ENCODE results near the gene MTCH2.
"Not testable (repeated sequence)": the region's sequence is repeated elsewhere in the genome, so short reads cannot be mapped to it uniquely, and the experiment has no call there.

MTCH2 gene

GRCh38 chr11:47636331-47636730 is 6.0 kb downstream of the MTCH2 start:
- not testable (repeated sequence) for DNase-seq (ENCODE audit: low read depth)

DNA sequence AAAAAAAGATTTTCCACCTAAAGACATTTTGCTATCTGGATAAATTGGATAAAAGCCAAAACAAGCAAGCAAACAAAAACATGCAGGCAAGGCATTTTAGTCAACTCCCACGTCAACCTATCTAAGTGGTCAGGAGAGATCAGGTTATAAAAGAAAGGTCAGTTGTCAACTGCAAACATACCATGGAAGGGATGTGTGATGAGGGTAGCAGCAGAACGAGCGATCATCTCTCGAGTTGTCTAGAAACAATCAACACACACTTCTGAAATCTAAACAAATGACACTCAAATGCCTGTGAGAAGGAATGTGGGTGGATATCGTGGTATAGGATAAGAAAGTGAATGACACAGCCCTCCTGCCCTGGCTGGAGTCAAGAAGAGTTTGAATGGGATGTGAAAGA is 10.9 kb downstream of the MTCH2 start:
- DNase-seq (ENCODE audit: low read depth): no peak

DNA sequence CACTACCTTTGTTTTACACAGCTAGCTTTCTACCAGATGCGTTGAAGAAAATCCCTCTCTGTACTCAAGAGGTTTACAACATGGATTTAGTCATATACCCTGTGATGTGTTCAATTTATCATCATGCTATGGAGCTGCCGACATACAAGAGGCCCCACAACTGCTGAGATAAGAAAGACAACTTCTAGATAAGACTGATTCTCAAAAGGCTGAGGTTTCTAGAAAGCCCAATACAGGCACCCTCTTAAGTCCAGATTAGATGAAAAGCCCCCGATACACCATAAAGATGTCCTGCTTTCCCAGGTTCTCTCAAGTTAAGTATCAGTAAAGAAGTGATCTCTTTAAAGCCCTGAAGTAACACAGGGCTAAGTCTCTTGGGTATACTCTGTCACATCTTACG is 14.3 kb downstream of the MTCH2 start:
- DNase-seq (ENCODE audit: low read depth): no peak

DNA sequence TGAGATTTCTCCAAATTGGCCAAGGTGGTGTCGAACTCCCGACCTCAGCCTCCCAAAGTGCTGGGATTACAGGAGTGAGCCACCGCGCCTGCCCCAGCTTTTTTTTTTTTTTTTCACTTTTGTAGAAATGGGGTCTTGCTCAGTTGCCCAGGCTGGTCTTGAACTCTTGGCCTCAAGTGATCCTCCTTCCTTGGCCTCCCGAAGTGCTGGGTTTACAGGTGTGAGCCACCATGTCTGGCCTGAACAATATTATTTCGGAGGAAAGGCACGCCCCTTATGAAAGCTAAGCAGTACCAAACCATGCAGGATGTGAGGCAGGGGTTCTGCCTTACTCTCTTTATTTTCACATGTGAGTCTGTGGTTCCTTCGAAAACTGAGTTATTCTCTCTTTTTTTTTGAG is 16.1 kb downstream of the MTCH2 start:
- DNase-seq (ENCODE audit: low read depth): no peak

- DNase-seq (ENCODE audit: low read depth): no peak
Measured at GRCh38 chr11:47620836-47621378, 21.5 kb downstream of the MTCH2 start.

- DNase-seq (ENCODE audit: low read depth): no peak
Measured at GRCh38 chr11:47617417-47617809, 24.9 kb downstream of the MTCH2 start.

GRCh38 chr11:47616726-47617416 is 25.5 kb downstream of the MTCH2 start:
- peak; percentile 7 for DNase-seq (ENCODE audit: low read depth)

DNA sequence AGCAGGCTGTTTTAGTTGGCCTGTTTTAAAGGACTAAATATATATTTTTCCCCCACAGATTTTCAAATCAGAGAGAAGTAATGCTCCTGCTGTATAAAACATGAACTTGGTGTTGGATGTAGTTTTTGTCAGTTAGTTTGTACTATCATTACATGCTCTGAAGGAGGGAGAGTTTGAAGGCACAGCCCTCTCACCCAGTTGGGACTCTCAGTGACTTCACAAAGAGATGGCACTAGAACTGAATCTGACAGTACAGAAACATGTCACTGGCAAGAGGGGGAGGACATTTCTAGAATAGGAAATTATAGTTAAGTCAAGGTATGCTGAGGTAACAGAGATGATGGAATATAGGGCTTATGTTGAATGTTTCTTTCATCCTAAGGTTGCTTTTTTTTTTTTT is 27.1 kb downstream of the MTCH2 start:
- no peak for DNase-seq (ENCODE audit: low read depth)

DNA sequence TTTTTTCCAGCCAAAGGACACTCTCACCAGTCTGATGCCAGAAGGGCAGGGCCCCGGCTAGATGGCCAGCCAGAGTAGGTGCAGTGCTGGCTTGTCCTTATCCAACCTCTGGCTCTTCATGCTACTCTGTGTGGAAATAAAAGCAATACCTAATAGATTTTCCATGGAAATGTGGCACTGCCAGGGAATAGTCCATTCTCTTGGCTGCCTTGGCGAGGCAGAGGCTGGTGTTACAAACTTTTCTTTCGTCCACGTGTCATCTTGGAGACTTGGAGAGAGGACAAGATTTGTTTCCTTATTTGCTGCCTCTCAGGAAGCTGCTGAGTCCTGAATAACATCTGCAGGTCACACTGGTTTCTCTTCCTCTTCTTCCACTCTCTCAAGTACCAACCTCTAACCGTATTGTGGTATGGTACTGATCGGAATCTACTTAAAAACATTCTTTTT is 31.0 kb downstream of the MTCH2 start:
- no peak for DNase-seq (ENCODE audit: low read depth)

DNA sequence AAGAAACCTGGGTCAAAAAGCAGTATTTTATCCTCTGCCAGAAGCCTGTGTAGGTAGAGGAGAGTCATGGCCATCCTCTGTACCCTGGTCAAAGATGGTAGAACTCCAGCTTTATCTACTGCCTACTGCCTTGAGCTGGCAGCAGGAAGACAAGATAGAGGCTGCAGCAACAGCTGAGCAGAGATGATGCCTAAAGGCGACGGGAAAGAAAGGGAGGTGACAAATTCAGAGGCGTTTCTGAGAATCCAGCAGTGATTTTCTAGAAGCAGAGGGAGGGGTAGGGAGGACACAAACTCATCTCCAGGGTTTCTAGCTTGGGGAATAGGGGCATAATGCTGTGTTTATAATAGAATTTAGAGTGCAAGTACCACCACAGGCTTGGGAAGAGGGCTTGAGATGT is 32.7 kb downstream of the MTCH2 start:
- no peak for DNase-seq (ENCODE audit: low read depth)

GRCh38 chr11:47607380-47607779 is 35.0 kb downstream of the MTCH2 start:
- no peak for DNase-seq (ENCODE audit: low read depth)

GRCh38 chr11:47606731-47607130 is 35.6 kb downstream of the MTCH2 start:
- DNase-seq (ENCODE audit: low read depth): no peak

GRCh38 chr11:47605921-47606320 is 36.4 kb downstream of the MTCH2 start:
- DNase-seq (ENCODE audit: low read depth): no peak

DNA sequence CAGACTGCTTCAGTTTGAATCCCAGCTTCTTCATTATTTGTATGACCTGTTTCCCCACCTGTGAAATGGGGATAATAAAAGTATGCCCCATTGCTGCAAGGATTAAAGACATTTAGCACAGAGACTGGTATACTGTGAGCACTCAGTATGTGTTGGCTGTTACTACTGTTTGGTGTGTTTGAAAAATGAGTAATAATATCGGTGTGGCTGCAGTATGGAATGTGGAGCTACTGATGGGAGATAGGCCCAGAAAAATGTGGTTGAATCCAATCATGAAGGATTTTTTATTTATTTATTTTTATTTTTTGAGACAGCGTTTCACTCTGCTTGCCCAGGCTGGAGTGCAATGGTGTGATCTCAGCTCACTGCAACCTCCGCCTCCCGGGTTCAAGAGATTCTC is 39.1 kb downstream of the MTCH2 start:
- DNase-seq (ENCODE audit: low read depth): no peak

GRCh38 chr11:47599902-47600301 is 42.5 kb downstream of the MTCH2 start:
- no peak for DNase-seq (ENCODE audit: low read depth)

- DNase-seq (ENCODE audit: low read depth): no peak
Measured at GRCh38 chr11:47595967-47596366, 46.4 kb downstream of the MTCH2 start.

DNA sequence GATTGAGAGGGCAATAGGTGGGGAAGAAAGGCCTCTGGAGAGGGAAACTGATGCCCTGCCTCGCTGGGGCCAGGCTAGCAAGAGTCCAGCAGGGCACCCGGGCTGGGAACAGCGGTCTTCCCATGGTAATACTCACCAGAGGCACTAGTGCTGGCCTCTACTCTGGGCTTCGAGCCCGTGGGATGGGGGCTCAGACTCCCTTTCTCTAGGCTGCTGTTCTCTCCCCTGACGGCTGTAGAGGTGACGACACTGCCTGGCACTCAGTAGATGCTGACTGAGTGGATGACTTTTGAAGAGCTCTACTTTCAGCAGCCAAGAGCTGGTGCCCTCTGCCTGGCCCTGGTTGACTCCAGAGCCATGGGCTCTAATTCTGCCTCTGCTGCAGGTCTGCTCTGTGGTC is 47.3 kb downstream of the MTCH2 start:
- no peak for DNase-seq (ENCODE audit: low read depth)

DNA sequence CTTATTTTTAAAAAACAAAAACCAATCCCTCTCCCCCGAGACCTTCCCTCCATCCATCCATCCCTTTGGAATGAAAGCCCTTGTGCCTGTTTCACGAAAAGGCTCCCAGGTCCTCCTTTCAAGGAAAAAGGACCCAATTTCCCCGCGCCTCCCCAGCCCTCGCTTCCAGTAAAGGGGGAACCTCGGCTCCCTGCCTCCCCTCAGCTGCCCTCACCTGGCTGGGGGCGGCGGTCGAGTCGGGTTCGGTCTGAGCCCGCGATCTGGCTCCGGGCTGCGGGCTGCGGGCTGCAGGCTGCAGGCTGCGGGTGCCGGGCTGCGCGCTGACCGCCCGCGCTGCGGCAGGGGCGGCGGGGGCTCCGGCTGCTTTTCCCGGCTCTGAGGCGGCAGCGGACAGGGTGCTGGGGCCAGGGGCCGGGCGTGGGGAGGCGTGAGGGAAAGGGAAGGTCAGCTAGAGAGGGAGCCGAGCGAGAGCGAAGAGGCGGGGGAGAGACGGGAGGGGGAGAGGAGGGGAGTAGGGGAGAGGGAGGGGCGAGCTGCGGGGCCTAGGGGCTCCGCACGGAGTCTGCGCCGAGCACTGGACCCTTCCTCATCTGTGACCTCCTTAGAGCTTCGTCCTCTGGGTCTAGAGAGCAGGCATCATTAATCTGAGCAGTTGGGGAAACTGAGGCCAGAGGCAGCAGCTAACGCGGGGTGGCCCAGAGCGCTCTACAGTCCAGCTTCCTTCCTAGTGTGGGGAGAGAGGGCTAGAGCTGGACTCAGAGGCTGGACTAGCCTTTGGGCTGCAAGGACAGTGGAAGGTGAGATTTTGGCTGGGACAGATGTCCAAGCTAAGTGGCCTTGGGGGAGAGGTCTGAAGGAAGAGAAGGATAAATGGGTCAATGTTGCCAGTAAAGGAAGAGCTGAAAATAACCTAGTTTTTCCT is 48.2 kb downstream of the MTCH2 start, which contains the start of gene C1QTNF4:
C1QTNF4 (minus strand) TSS at position 478 of the 922 bp plus-strand sequence. CDS start 3,601 bp downstream, outside the sequence.
- DNase-seq (ENCODE audit: low read depth): no peak

- DNase-seq (ENCODE audit: low read depth): no peak
Measured at GRCh38 chr11:47593492-47593933, 48.8 kb downstream of the MTCH2 start.

- DNase-seq (ENCODE audit: low read depth): no peak
Measured at GRCh38 chr11:47592970-47593369, 49.4 kb downstream of the MTCH2 start.

DNA sequence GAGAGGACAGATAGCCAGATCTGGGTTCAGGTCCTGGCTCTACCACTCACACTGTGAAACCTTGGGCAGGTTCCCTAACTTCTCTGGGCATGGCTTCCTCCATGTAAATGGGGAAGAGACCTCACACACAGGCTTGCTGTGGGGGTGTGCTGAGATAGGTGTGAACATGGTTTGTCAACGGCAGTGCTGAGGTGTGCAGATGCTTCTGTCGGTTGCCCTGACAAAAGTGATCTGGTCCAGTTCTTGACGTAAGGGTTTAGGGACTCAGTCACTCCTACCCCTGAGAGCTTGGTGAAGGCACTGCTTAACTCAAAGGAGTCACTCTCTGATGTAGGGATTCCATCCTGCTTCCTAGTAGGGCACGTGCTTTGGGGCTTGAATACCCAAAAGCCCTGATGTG is 50.1 kb downstream of the MTCH2 start:
- no peak for DNase-seq (ENCODE audit: low read depth)

DNA sequence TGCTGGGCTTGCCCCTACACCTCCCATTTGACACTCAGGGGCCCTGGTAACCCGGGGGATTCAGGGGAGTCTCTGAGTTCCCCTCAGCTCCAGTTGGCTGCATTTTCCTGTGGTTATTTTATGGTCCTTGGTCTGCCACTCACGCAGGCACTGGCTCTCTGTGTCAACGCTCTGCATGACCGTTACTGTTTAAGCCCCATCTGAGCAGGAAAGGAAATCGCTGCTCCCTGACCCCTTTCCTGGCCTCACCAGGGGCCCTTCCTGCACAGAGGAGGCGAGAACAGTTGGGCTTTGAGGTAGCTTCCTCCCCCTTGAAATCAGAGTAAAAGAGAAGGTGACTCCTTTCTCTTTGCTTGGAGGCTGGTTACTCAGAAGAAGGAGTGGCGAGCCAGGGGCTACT is 50.6 kb downstream of the MTCH2 start:
- no peak for DNase-seq (ENCODE audit: low read depth)
